GM12878 (cell line): ENCODE results near the gene ZNF710. TPM values are rescaled to one million over a fixed set of nuclear protein-coding genes. Genes with fewer than 3 reads are reported as not detected.

ENCODE experiments used
- ATAC-seq: fragments of 200-7000 bp; cut with Tn5 transposase; 3 replicates; pipeline ENCODE4 v1.9.1; 2020; ENCODE audit warnings: mild to moderate bottlenecking, moderate library complexity
- BruUV-seq: library from RNA; stranded (reverse); fragments of 400-500 nt; replicated peaks from 2 replicates; lab custom pipeline; 2021; lab: Mats Ljungman, UMichigan
- CTCF ChIA-PET: fragments of 300-600 bp; sonication (Branson Sonifier 250); formaldehyde crosslinking; extraction: SDS; loops from one replicate; lab custom pipeline; 2021; ENCODE audit warnings: inconsistent platforms; lab: Yijun Ruan, JAX
- POLR2A ChIA-PET: fragments of 350-600 bp; formaldehyde crosslinking; extraction: SDS; loops from one replicate; lab custom pipeline; 2021; ENCODE audit warnings: inconsistent platforms; lab: Charles Lee
- RAD21 ChIA-PET: fragments of 300-600 bp; sonication (Branson Sonifier 250); formaldehyde crosslinking; loops from one replicate; lab custom pipeline; 2023; ENCODE audit warnings: antibody characterized with exemption; ENCODE audit not compliant: unreplicated experiment; lab: Charles Lee
- SMC1A ChIA-PET: fragments of 300-600 bp; sonication (Branson Sonifier 250); formaldehyde crosslinking; loops from one replicate; lab custom pipeline; 2023; ENCODE audit not compliant: unreplicated experiment, uncharacterized antibody; lab: Charles Lee
- DNase-seq: peaks from one replicate; pipeline ENCODE4 v3.0.0-alpha.2; 2011; ENCODE audit warnings: low read depth, low spot score
- FAIRE-seq: peaks from 3 replicates; lab custom pipeline; 2011; peaks lifted over from hg19 to GRCh38; lab: Jason Lieb, UNC
- H2AFZ ChIP-seq: 2 replicates; pipeline ENCODE4 v1.6.0; 2011; ENCODE audit warnings: low read depth, low read length, control low read depth; ENCODE audit not compliant: control insufficient read depth
- H3K27ac ChIP-seq: 2 replicates; pipeline ENCODE4 v1.5.1; 2011; ENCODE audit warnings: control low read depth; ENCODE audit not compliant: control insufficient read depth, insufficient read depth
- H3K27me3 ChIP-seq, 2 experiments: replicated peaks in 1 of 2; 2 replicates each; pipeline versions ENCODE4 v1.6.0 to v1.6.1; 2011; ENCODE audit warnings: low read length in 1 of 2; ENCODE audit not compliant: control insufficient read depth in 2 of 2, insufficient read depth in 2 of 2
- H3K36me3 ChIP-seq, 2 experiments: 2 replicates each; pipeline ENCODE4 v1.5.1; 2011; ENCODE audit warnings: low read length in 1 of 2; ENCODE audit not compliant: control insufficient read depth in 2 of 2, insufficient read depth in 2 of 2
- H3K4me1 ChIP-seq: 2 replicates; pipeline ENCODE4 v1.6.1; 2011; ENCODE audit warnings: mild to moderate bottlenecking, low read length, moderate library complexity, mixed read lengths; ENCODE audit not compliant: control insufficient read depth, insufficient read depth
- H3K4me2 ChIP-seq: 2 replicates; pipeline ENCODE4 v1.6.0; 2011; ENCODE audit warnings: control low read depth; ENCODE audit not compliant: control insufficient read depth, insufficient read depth
- H3K4me3 ChIP-seq: fragments of 200-600 bp; sonication (generic); 2 replicates; pipeline ENCODE4 v1.5.1; 2016
- H3K79me2 ChIP-seq: 2 replicates; pipeline ENCODE4 v1.6.0; 2011; ENCODE audit warnings: low read length; ENCODE audit not compliant: control insufficient read depth, insufficient read depth
- H3K9ac ChIP-seq: 2 replicates; pipeline ENCODE4 v1.8.0; 2011; ENCODE audit warnings: low read length, control low read depth, mixed read lengths; ENCODE audit not compliant: control insufficient read depth, insufficient read depth
- H3K9me3 ChIP-seq: replicated peaks from 3 replicates; pipeline ENCODE4 v1.5.1; 2011; ENCODE audit warnings: mild to moderate bottlenecking, low read length; ENCODE audit not compliant: control insufficient read depth, insufficient read depth
- H4K20me1 ChIP-seq: 2 replicates; pipeline ENCODE4 v1.6.0; 2011; ENCODE audit not compliant: control insufficient read depth, insufficient read depth
- GABPA ChIP-seq: IDR thresholded peaks from 2 replicates; pipeline ENCODE4 v1.6.1; 2014; ENCODE audit warnings: antibody characterized with exemption, low read depth, mild to moderate bottlenecking, inconsistent platforms
- IKZF1 ChIP-seq: fragments of 450-650 bp; conservative IDR thresholded peaks from 2 replicates; pipeline ENCODE4 v1.6.1; 2017; ENCODE audit warnings: antibody characterized with exemption, mild to moderate bottlenecking
- IRF5 ChIP-seq: fragments of 450-650 bp; IDR thresholded peaks from 2 replicates; pipeline ENCODE4 v1.6.1; 2017; ENCODE audit warnings: borderline replicate concordance
- KDM1A ChIP-seq: fragments of 200-600 bp; sonication (generic); IDR thresholded peaks from 2 replicates; pipeline ENCODE4 v1.6.1; 2016; ENCODE audit warnings: borderline replicate concordance
- KLF5 ChIP-seq: fragments of 450-650 bp; IDR thresholded peaks from 2 replicates; pipeline ENCODE4 v1.6.1; 2014; ENCODE audit warnings: mild to moderate bottlenecking; ENCODE audit not compliant: partially characterized antibody
- MEF2B ChIP-seq: fragments of 450-650 bp; IDR thresholded peaks from 2 replicates; pipeline ENCODE4 v1.6.1; 2018; ENCODE audit warnings: mild to moderate bottlenecking, moderate library complexity; ENCODE audit not compliant: partially characterized antibody, poor library complexity, severe bottlenecking
- MYC ChIP-seq: IDR thresholded peaks from 2 replicates; pipeline ENCODE4 v1.6.1; 2011; ENCODE audit warnings: mild to moderate bottlenecking, low read length, moderate library complexity, inconsistent platforms; ENCODE audit not compliant: insufficient read depth, insufficient replicate concordance, insufficient read length, severe bottlenecking
- PBX3 ChIP-seq: IDR thresholded peaks from 2 replicates; pipeline ENCODE4 v1.6.1; 2011; ENCODE audit warnings: mild to moderate bottlenecking, low read depth, low read length, moderate library complexity; ENCODE audit not compliant: insufficient replicate concordance
- SIN3A ChIP-seq: IDR thresholded peaks from 2 replicates; pipeline ENCODE4 v1.6.1; 2012; ENCODE audit warnings: low read depth, low read length, improper control_type of control experiment
- SMAD5 ChIP-seq: IDR thresholded peaks from 2 replicates; pipeline ENCODE4 v1.6.1; 2016; ENCODE audit warnings: antibody characterized with exemption, low read depth
- SMARCA5 ChIP-seq: fragments of 450-650 bp; IDR thresholded peaks from 2 replicates; pipeline ENCODE4 v1.6.1; 2017; ENCODE audit warnings: mild to moderate bottlenecking
- SMC3 ChIP-seq: IDR thresholded peaks from 2 replicates; pipeline ENCODE4 v1.6.1; 2011; ENCODE audit warnings: low read length, improper control_type of control experiment, borderline replicate concordance
- SUPT20H ChIP-seq: IDR thresholded peaks from 2 replicates; pipeline ENCODE4 v1.6.1; 2011; ENCODE audit warnings: low read depth, mild to moderate bottlenecking, low read length, moderate library complexity, borderline replicate concordance; ENCODE audit not compliant: control insufficient read depth
- TAF1 ChIP-seq: IDR thresholded peaks from 2 replicates; pipeline ENCODE4 v1.6.1; 2011; ENCODE audit warnings: mild to moderate bottlenecking, low read depth, low read length, borderline replicate concordance
- TCF12 ChIP-seq: IDR thresholded peaks from 2 replicates; pipeline ENCODE4 v1.6.1; 2011; ENCODE audit warnings: low read depth, mild to moderate bottlenecking, low read length
- YBX1 ChIP-seq: fragments of 450-650 bp; IDR thresholded peaks from 2 replicates; pipeline ENCODE4 v1.6.1; 2016; ENCODE audit warnings: antibody characterized with exemption
- ZNF24 ChIP-seq: fragments of 450-650 bp; IDR thresholded peaks from 2 replicates; pipeline ENCODE4 v1.6.1; 2017; ENCODE audit warnings: antibody characterized with exemption, mild to moderate bottlenecking
- WGBS: methylation state at CpG from one replicate; pipeline ENCODE4 v1.1.6; 2016; ENCODE audit warnings: low lambda C conversion rate; ENCODE audit not compliant: insufficient replicate concordance, insufficient coverage; ENCODE audit errors: missing lambda C conversion rate; 5-methylcytosine and 5-hydroxymethylcytosine counted together
- in situ Hi-C: fragments of 300-500 bp; cut with MboI; formaldehyde crosslinking; loops from 9 replicates; pipeline ENCODE4 v1.14.3; 2018; ENCODE audit warnings: mixed read lengths
- intact Hi-C: fragments of 100-400 bp; cut with micrococcal nuclease; formaldehyde crosslinking; loops from one replicate; pipeline ENCODE4 v1.14.2; 2022; ENCODE audit not compliant: unreplicated experiment
- polyA plus RNA-seq, 11 experiments: library from polyadenylated mRNA; depleted of rRNA in 4 of 11; unstranded in 6 of 11; stranded (reverse) in 5 of 11; fragments of >200 nt; fragmentation: Nextera tagmentation in 4 of 11; fragmentation: Illumina TruSeq in 1 of 11; extraction: Ambion mirVana in 4 of 11; extraction: Trizol in 1 of 11; gene quantifications; 1 replicate in 1 of 11; 2 replicates in 10 of 11; pipeline versions ENCODE4 v1.2.1 to v1.2.3, GENCODE V29; 2011 to 2016; ENCODE audit warnings: inconsistent platforms in 2 of 11, missing spikeins in 2 of 11, low read depth in 1 of 11
- total RNA-seq, 4 experiments: library from RNA; depleted of rRNA in 3 of 4; stranded (reverse); fragments of >200 nt in 3 of 4; fragmentation: Illumina TruSeq in 1 of 4; extraction: Trizol in 1 of 4; gene quantifications; 2 replicates each; pipeline versions ENCODE4 v1.2.1 to v1.2.3, GENCODE V29; 2013 to 2021

Gene ZNF710
- total and polyA plus RNA-seq, 10 of the 15 experiments (the other 5 are each of a cell fraction or from before 2014, with no cell fraction given) = 1.4 to 43.5 (median 9.8) TPM

DNA sequence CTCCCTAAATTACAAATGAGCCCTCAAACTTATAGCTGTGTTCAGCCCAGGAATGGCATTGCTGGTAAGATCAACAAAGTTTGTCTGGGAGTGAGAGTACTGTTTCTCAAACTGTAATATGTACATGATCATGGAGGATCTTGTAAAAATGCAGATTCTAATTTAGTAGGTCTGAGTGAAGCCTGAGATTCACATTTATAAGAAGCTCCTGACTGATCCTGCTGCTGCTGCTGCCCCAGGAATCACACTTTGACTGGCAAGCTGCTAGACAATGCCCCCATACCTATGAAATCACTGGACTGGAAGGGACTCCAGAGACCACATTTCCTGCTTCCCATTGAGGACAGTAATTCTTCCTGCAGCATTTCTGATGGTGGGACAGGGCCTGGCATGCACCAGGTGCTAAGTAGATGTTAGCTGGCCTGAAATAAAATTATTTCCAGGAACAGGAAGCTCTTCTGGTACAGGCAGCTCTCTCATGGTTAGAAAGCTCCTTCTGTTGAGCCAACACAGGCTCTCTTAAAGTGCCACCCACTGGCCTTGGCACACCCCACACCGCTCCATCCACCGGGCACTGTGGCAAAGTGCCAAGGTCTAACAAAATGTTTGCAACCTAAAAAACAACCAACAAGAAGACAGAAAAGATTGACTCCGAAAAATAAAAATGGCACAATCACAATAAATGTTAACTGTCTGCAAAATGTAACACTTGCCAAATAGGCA is 36.7 kb upstream of the ZNF710 start:
- no peaks in the 10 kb centered on the region for H3K79me2 ChIP-seq
- no peaks in the 10 kb centered on the region for H3K9me3 ChIP-seq
- H3K4me2 ChIP-seq = no peak overlapping the region
- H3K9ac ChIP-seq = no peak overlapping the region
- BruUV-seq = no TSS peak
- in situ Hi-C loops (no loop called here), intact Hi-C loops (no loop called here)
- DNase-seq (no peak), ATAC-seq (no peak), FAIRE-seq (no peak)
- no peaks in the 10 kb centered on the region for H4K20me1 ChIP-seq
- no peaks in the 10 kb centered on the region for H3K27me3 ChIP-seq
- no peak overlapping the region for H2AFZ ChIP-seq
- POLR2A ChIA-PET = no interaction called here
- RAD21 ChIA-PET = no interaction called here
- SMC1A ChIA-PET = no interaction called here
- TF ChIP-seq MEF2B (no peak), TCF12 (no peak), IKZF1 (no peak), TAF1 (no peak), YBX1 (no peak), KLF5 (no peak), MYC (no peak), PBX3 (no peak), SMAD5 (no peak), SUPT20H (no peak), SIN3A (no peak), ZNF24 (no peak), KDM1A (no peak), SMC3 (no peak), GABPA (no peak), SMARCA5 (no peak), IRF5 (no peak)
- TF ChIP-seq, all 136 proteins: peak for 0
- CTCF ChIA-PET = interaction anchor here (0.6 kb wide), 1 partner anchor 27 kb away, joined by 3 read pairs; no protein-coding TSS in a partner anchor
- H3K4me1 ChIP-seq = no peaks in the 10 kb centered on the region
- 44% methylated on average over 3 of the region's 3 CpGs for WGBS
- H3K4me3 ChIP-seq = no peak overlapping the region
- H3K27ac ChIP-seq = no peak overlapping the region
- no peaks in the 10 kb centered on the region for H3K36me3 ChIP-seq
